GM18873 (cell line): Measurements from ENCODE around the gene HTRA2.
"Not testable (repeated sequence)": the region's sequence is repeated elsewhere in the genome, so short reads cannot be mapped to it uniquely, and the experiment has no call there.

Source experiments
- ATAC-seq: cut with Tn5 transposase; IDR thresholded peaks from one replicate; pipeline ENCODE4 v1.9.1; 2021; ENCODE audit warnings: mild to moderate bottlenecking, moderate library complexity, moderate number of reproducible peaks; ENCODE audit not compliant: unreplicated experiment, low FRiP score

Gene HTRA2

GRCh38 chr2:74529357-74530238, at the start of gene HTRA2, which contains the start of gene AUP1:
Gene HTRA2 (plus strand): TSS chr2:74529933. CDS start chr2:74530007, 74 bp downstream.
Gene AUP1 (minus strand): TSS chr2:74529706. CDS start chr2:74529629, 77 bp downstream.
- peak; percentile 68 for ATAC-seq

- ATAC-seq: no peak
Measured at GRCh38 chr2:74481431-74481830, 48.3 kb upstream of the HTRA2 start.

GRCh38 chr2:74481961-74482800, 47.6 kb upstream of the HTRA2 start:
- ATAC-seq: peak; percentile 29

DNA sequence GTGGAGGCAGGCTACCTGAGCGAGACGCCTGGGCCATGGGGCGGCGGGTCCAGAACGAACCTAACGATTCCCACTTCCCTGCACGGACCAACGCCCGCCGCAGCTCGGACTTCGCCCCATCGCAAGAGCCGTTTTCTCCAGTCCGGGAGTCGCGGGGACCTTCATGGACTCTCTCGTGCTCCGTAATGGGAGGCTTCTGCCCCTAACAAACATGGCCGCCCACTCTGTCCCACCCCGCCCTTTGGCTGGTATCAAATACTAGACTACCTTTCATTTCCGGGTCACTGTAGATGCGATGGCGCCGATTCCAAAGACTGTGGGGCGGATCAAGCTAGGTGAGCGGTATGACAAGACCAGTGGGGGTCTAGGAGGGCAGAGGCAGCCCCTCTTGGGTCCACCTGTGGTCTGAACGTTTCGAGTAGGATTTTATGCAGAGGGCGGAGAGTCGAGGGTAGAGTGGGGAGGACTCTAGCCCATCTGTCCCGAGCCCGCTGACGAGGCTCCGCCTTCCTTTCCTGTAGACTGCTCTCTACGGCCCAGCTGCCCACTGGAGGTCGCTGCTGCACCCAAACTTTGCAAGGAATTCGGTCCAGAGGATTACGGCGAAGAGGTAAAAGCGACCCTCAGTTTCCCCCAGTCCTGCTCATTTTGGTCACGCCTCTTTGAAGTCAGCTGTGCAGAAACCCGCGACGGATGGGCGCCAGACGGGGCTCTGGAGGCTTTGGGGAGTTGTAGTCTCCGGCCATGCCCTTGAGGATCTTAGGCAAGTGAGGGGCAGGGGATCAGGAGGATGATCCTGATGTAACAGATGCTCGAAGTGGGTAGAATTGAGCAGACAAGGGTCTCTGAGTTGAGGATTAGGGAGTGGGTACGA, 46.7 kb upstream of the HTRA2 start, which contains the start of the genes CCDC142 and TTC31:
Gene CCDC142, minus strand, starts transcription at position 198 of the 874 bp plus-strand sequence. Its CDS starts 161 bp downstream, at position 37.
Gene TTC31, plus strand, starts transcription at position 281 of the 874 bp plus-strand sequence. Its CDS starts 15 bp downstream, at position 296.
- peak; percentile 80 for ATAC-seq

- not testable (repeated sequence) for ATAC-seq
Measured at GRCh38 chr2:74483675-74484164, 46.0 kb upstream of the HTRA2 start.

DNA sequence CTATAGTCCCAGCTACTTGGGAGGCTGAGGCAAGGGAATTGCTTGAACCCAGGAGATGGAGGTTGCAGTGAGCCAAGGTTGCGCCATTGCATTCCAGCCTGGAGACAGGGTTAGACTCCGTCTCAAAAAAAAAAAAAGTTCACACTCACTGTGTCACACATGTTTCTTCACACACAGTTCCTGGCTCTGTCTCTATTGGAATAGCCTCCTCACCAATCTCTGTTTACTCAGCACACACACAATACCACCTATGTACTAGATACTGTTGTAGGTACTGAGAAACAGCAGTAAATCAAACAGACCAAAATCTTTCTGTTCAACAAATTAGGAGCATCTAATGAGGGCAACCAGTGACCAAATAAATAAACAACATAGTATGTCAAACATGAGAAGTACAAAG, 43.6 kb upstream of the HTRA2 start:
- no peak for ATAC-seq

DNA sequence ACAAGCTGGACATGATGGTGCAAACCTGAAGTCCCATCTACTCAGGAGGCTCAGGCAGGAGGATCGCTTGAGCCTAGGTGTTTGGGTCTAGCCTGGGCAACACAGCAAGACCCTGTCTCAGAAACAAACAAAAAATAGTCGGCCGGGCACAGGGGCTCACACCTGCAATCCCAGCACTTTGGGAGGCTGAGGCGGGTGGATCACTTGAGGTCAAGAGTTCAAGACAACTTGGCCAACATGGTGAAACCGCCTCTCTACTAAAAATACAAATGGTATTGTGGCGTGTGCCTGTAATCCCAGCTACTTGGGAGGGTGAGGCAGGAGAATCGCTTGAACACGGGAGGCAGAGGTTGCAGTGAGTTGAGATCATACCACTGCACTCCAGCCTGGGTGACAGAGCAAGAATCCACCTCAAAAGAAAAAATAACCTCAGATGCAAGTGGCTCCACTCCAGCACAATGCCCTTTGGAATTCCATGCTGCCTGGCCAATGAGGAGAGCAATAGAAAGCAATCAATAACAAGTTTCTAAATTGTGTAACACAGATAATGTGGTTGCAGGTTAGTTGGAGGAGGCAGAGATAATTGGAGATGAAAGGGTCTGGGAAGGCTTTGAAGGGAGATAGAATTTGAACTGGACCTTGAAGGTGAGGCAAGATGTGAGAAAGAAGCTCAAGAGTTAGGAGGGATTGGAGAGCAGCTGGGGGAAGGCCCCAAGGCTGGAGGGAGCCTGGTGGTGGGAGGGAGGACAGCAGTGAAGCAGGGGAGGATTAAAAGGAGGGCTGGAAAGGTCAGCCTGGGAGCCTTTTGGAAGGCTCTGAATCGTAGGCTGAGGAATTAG, 40.9 kb upstream of the HTRA2 start:
- ATAC-seq: no peak

GRCh38 chr2:74489906-74490305, 39.8 kb upstream of the HTRA2 start:
- ATAC-seq: no peak

GRCh38 chr2:74491648-74492544, 37.8 kb upstream of the HTRA2 start:
- ATAC-seq: no peak

DNA sequence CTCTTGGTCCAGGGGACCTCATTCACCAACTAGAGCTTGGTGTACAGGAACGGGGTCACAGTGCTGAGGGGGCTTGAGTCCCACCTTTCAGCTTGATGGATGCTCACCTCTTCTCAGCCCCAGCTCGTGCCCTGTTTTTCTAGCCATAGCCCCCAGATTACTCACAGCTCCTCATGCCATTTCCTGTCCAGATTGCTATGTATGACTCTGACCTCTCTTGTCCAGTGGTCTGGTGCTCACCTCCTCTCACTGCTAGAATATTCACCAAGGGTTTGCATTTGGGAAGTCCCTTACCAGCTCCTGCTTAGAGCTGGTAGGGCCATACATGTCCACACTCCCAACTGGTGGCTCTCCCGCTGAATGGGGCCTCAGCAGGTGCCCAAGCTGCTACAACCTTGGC, 36.2 kb upstream of the HTRA2 start:
- no peak for ATAC-seq

GRCh38 chr2:74495440-74495839, 34.3 kb upstream of the HTRA2 start:
- ATAC-seq: no peak

DNA sequence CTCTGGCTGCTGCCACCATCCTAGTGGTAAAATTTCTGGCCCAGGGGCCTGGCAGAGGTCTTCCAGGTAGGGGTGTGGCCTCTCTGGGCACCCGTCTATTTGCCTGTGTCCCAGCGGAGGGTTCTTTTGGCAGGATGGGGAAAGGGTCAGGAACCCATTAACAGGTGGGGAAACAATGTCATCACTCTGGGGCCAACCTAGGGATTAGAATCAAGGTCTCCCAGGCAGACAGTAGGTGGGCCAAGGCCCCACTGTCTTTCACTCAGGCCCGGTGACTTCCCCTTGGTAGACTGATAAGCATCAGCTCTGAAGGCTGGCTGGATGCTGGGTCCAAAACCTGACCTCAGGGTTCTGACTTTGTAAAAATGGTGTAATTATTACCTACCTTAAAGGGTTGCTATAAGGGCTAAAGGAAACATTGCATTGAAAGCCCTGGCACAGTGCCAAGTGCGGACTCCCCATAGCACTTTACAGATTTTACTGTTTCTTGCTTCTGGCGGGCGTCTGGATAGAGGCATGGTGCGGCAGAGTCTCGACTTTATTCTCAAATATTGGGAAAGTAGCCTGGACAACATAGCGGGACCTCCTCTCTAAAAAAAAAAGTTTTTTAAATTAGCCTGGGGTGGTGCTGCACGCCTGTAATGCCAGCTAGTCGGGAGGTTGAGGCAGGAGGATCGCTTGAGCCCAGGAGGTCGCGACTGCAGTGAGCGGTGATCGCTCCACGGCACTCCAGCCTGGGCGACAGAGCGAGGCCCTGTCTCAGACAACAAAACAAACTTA, 32.5 kb upstream of the HTRA2 start:
- no peak for ATAC-seq

DNA sequence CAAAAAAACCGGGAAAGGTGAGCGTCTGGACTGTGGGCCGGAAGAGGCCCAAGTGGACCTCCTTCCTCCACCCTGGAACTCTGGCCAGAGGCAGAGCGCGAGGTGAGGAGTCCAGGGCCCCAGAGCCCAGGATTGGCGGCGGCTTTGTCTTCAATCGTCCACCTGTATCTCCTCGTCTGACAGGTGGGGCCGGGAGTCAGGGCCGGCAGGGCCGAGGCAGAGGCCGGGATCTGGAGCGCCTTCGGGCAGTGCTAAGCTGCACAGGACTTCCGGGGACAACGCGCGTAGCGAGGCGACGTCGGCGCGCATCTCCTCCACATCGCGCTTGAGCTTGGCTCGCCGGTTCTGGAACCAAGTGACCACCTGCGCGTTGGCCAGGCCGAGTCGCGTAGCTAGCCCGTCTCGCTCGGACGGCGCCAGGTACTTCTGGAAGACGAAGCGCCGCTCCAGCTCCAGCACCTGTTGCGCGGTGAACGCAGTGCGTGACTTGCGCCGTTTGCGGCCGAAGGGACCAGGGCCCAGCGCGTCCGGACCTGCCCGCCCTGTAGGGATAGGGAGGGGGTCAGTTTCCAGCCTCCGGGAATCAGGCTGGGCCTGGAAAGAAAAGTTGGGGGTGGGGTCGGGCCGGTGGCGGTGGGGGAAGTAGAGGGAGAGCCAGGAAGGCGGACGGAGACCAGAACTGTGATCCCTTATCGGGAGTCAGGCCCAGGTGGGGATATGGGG, 31.8 kb upstream of the HTRA2 start:
- no peak for ATAC-seq

DNA sequence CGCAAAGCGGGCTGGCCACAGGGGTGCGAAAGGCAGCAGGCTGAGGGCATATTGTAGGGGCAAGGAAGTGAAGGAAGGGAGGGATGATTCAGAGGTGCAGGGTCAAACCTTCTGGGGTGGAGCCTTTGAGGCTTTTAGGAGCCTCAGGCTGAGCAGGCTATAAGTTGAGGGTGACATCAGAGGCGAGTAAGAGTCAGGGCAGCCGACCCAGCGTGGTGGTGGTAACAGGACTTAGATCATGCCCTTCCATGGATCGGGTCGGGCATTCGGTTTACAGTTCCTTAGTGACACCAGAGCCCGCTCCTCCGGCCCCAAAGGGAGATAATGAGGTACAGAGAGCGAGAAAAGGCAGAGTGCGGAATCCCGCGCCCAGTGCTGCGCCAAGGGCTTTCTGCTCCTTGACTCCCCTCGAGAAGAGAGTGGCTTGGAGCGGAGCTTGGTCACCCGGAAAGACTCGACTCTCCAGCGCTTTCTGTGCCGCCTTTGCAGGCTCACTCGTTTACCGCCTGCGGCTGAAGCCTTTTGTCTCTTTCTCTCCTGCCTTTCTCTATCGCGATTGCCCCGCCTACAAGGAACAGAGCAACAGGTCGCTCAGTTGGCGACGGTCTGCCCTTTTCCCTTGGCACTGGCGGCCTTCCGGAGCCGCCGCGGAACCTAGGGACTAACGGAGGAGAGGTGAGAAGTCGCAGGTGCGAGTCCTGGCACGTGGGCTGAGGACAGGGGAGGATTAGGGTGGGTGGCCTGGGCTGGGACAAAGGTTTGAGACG, 31.1 kb upstream of the HTRA2 start:
- no peak for ATAC-seq

GRCh38 chr2:74499267-74499939, 30.3 kb upstream of the HTRA2 start, which contains the start of gene LBX2:
Gene LBX2 (minus strand): TSS chr2:74499603. CDS start chr2:74499537, 66 bp downstream.
- no peak for ATAC-seq
